SK-N-SH (cell line): ENCODE results near the gene SMKR1. TPM values are rescaled to one million over a fixed set of nuclear protein-coding genes. Genes with fewer than 3 reads are reported as not detected.

ENCODE experiments used
- CHD2 ChIP-seq: fragments of 150-350 bp; IDR thresholded peaks from 2 replicates; pipeline ENCODE4 v1.6.1; 2018; ENCODE audit warnings: low read length; ENCODE audit not compliant: partially characterized antibody
- EZH2phosphoT487 ChIP-seq: fragments of 200-600 bp; sonication (generic); IDR thresholded peaks from 2 replicates; pipeline ENCODE4 v1.6.1; 2017; ENCODE audit warnings: low read depth, mixed run types, mild to moderate bottlenecking, antibody characterized with exemption, moderate library complexity, borderline replicate concordance
- FOXM1 ChIP-seq: IDR thresholded peaks from 2 replicates; pipeline ENCODE4 v1.4.0; 2012; ENCODE audit warnings: low read depth, mild to moderate bottlenecking
- MEF2A ChIP-seq: IDR thresholded peaks from 2 replicates; pipeline ENCODE4 v1.4.0; 2012; ENCODE audit warnings: low read depth, borderline replicate concordance
- NRF1 ChIP-seq: IDR thresholded peaks from 2 replicates; pipeline ENCODE4 v1.6.1; 2012; ENCODE audit warnings: low read depth, mild to moderate bottlenecking, low read length
- POLR2AphosphoS5 ChIP-seq: IDR thresholded peaks from 2 replicates; pipeline ENCODE4 v1.6.1; 2012; ENCODE audit warnings: low read depth, low read length
- SMC3 ChIP-seq: IDR thresholded peaks from 2 replicates; pipeline ENCODE4 v1.6.1; 2012; ENCODE audit warnings: low read depth, low read length, improper control_type of control experiment
- USF2 ChIP-seq: fragments of 150-350 bp; IDR thresholded peaks from 2 replicates; pipeline ENCODE4 v1.6.1; 2017; ENCODE audit warnings: antibody characterized with exemption, low read length, low read depth, borderline replicate concordance
- ZBTB33 ChIP-seq: IDR thresholded peaks from 2 replicates; pipeline ENCODE4 v1.4.0; 2012; ENCODE audit warnings: low read depth, borderline replicate concordance
- polyA plus RNA-seq, 3 experiments: library from polyadenylated mRNA; depleted of rRNA; stranded (reverse); fragments of >200 nt; gene quantifications; 2 replicates each; pipeline ENCODE4 v1.2.3, GENCODE V29; 2012
- small RNA-seq, 7 experiments: library from RNA; depleted of rRNA; stranded (forward); fragments of <200 nt; gene quantifications; one replicate each; pipeline ENCODE3, GENCODE V24; 2012

The SMKR1 gene
- polyA plus RNA-seq, 1 of the 3 experiments (the other 2 are of a cell fraction) = 8.1 TPM

- TF ChIP-seq MEF2A (no peak), SMC3 (no peak), CHD2 (no peak), ZBTB33 (no peak), EZH2phosphoT487 (no peak), USF2 (no peak), POLR2AphosphoS5 (no peak), FOXM1 (no peak), NRF1 (no peak)
- TF ChIP-seq, all 33 proteins: peak for 0
Observed at GRCh38 chr7:129561677-129562359, 59.5 kb downstream of the SMKR1 start (continued).

Small RNA genes lying within 50 kb of the gene (small RNA-seq; reads per million reads assigned to genes)
- gene RNU1-72P (0 to 0.52 (median 0) reads per million in 7 experiments), gene SNRPGP3 (0 reads per million in 7 experiments)

Other genes starting within 250 kb of the SMKR1 start
- 4.9 and 6.9 TPM in 2 replicates for gene STRIP2, start 68.1 kb upstream of the SMKR1 start, polyA plus RNA-seq (2012; rRNA removed)
- 10.9 and 16.9 TPM in 2 replicates for gene NRF1, start 109.2 kb downstream of the SMKR1 start, polyA plus RNA-seq (2012; rRNA removed)